ENCODE results near the gene EXPH5. TPM values are rescaled to one million over a fixed set of nuclear protein-coding genes. Genes with fewer than 3 reads are reported as not detected.
"Not testable (repeated sequence)": the region's sequence is repeated elsewhere in the genome, so short reads cannot be mapped to it uniquely, and the experiment has no call there.

The EXPH5 gene
- total and polyA plus RNA-seq, 5 donors from 2014 or later = 0.23 to 1.8 (median 0.75) TPM

DNA sequence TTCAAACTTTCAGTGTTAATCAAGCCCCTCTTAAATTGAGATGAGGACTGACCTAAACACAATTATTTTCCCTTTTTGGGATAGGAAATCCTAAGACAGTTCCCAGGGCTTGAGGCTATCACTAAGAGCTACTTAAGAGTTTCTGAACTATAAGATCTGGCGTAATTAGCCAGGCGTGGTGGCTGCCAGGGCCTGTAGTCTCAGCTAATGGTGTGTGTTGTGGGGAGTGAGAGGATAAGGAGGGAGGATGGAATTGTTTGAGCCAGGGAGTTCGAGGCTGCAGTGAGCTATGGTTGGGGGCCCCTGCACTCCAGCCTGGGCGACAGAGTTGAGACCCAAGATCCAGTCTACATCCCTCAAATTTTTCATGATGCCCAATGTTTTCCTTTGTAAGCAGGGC, 23.5 kb upstream of the EXPH5 start:
- Histone ChIP-seq H3K9me3 (ENCODE audit: control insufficient read depth in 2 of 2, low read length in 2 of 2) (no peaks in the 10 kb centered on the region), H3K4me3 (ENCODE audit: low read depth, low read length) (no peak overlapping the region), H3K27ac (ENCODE audit: insufficient read depth, low read length, poor library complexity, severe bottlenecking) (no peak overlapping the region), H3K4me1 (ENCODE audit: control insufficient read depth, insufficient read depth, low read length, poor library complexity, severe bottlenecking) (no peaks in the 10 kb centered on the region), H3K36me3 (ENCODE audit: control insufficient read depth, insufficient read depth, low read length) (no peaks in the 10 kb centered on the region), H3K27me3 (ENCODE audit: control insufficient read depth, insufficient read depth, low read length) (peaks cover 18% of the 10 kb centered on the region)
- DNase-seq = no peak
- Mint-ChIP-seq H3K36me3 (no peaks in the 10 kb centered on the region), H3K27ac (no peak overlapping the region), H3K9me3 (peaks cover 0 to 1% (median 0%) of the 10 kb centered on the region in 7 donors), H3K27me3 (peaks cover 24% of the 10 kb centered on the region), H3K4me3 (no peak overlapping the region), H3K4me1 (no peaks in the 10 kb centered on the region)
- ATAC-seq (ENCODE audit: low read depth in 2 of 2) = no peak

DNA sequence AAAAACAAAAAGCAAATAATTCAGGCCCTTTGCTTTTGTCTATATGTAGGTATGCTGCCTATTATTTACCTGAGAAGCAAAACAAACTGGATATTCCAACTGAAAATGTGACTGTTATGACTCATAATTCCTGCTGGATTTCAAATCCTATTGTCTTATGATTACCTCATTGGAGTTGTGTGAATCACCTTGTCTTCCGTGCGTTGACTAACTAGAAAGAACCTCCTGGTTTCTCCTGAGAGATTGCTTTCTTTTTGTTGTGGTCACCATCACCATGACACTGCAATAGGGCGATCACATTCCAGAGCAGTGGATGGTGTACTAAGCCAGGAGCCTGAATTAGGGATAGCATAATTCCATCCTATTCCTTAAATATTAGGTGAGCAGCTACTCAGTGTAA, 23.0 kb upstream of the EXPH5 start:
- Mint-ChIP-seq H3K27ac (no peak overlapping the region), H3K4me1 (no peaks in the 10 kb centered on the region), H3K27me3 (peaks cover 21% of the 10 kb centered on the region), H3K9me3 (peaks cover 0 to 1% (median 0%) of the 10 kb centered on the region in 7 donors), H3K36me3 (no peaks in the 10 kb centered on the region), H3K4me3 (no peak overlapping the region)
- H3K36me3 ChIP-seq (ENCODE audit: control insufficient read depth, insufficient read depth, low read length) = no peaks in the 10 kb centered on the region
- H3K9me3 ChIP-seq (ENCODE audit: control insufficient read depth in 2 of 2, low read length in 2 of 2) = no peaks in the 10 kb centered on the region
- no peak overlapping the region for H3K4me3 ChIP-seq (ENCODE audit: low read depth, low read length)
- no peak overlapping the region for H3K27ac ChIP-seq (ENCODE audit: insufficient read depth, low read length, poor library complexity, severe bottlenecking)
- H3K27me3 ChIP-seq (ENCODE audit: control insufficient read depth, insufficient read depth, low read length) = peaks cover 18% of the 10 kb centered on the region
- no peak for DNase-seq
- H3K4me1 ChIP-seq (ENCODE audit: control insufficient read depth, insufficient read depth, low read length, poor library complexity, severe bottlenecking) = no peaks in the 10 kb centered on the region
- no peak for ATAC-seq (ENCODE audit: low read depth in 2 of 2)

DNA sequence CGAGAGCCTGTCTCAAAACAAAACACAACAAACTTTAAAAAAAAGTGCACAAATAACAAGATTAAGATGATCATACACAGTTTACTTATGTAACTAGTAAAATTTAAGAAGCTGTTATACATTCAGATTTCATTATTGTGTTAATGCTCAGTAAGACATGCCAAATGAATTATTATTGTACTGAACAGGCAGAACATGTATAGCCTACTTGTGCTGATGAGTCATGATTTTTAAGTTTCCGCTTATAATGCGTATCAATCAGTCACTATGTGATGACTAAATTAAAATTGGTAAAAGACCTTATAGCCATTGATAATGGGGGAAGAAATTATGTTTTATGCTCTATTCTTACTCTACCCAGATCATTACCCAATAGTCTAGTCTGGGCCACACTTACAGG, 20.5 kb upstream of the EXPH5 start:
- Mint-ChIP-seq H3K36me3 (no peaks in the 10 kb centered on the region), H3K27me3 (peaks cover 9% of the 10 kb centered on the region), H3K4me3 (no peak overlapping the region), H3K9me3 (peaks cover 0 to 4% (median 0%) of the 10 kb centered on the region in 7 donors), H3K27ac (no peak overlapping the region), H3K4me1 (no peaks in the 10 kb centered on the region)
- H3K27me3 ChIP-seq (ENCODE audit: control insufficient read depth, insufficient read depth, low read length) = peaks cover 8% of the 10 kb centered on the region
- H3K9me3 ChIP-seq (ENCODE audit: control insufficient read depth in 2 of 2, low read length in 2 of 2) = no peaks in the 10 kb centered on the region
- no peaks in the 10 kb centered on the region for H3K4me1 ChIP-seq (ENCODE audit: control insufficient read depth, insufficient read depth, low read length, poor library complexity, severe bottlenecking)
- no peak overlapping the region for H3K27ac ChIP-seq (ENCODE audit: insufficient read depth, low read length, poor library complexity, severe bottlenecking)
- ATAC-seq (ENCODE audit: low read depth in 2 of 2) (no peak), DNase-seq (no peak)
- no peak overlapping the region for H3K4me3 ChIP-seq (ENCODE audit: low read depth, low read length)
- H3K36me3 ChIP-seq (ENCODE audit: control insufficient read depth, insufficient read depth, low read length) = no peaks in the 10 kb centered on the region

- H3K4me1 Mint-ChIP-seq = no peaks in the 10 kb centered on the region
- Histone ChIP-seq H3K9me3 (ENCODE audit: control insufficient read depth in 2 of 2, low read length in 2 of 2) (no peaks in the 10 kb centered on the region), H3K36me3 (ENCODE audit: control insufficient read depth, insufficient read depth, low read length) (no peaks in the 10 kb centered on the region), H3K4me3 (ENCODE audit: low read depth, low read length) (no peak overlapping the region), H3K27ac (ENCODE audit: insufficient read depth, low read length, poor library complexity, severe bottlenecking) (no peak overlapping the region), H3K4me1 (ENCODE audit: control insufficient read depth, insufficient read depth, low read length, poor library complexity, severe bottlenecking) (no peaks in the 10 kb centered on the region), H3K27me3 (ENCODE audit: control insufficient read depth, insufficient read depth, low read length) (peaks cover 2% of the 10 kb centered on the region)
- H3K4me3 Mint-ChIP-seq = no peak overlapping the region
- no peaks in the 10 kb centered on the region for H3K36me3 Mint-ChIP-seq
- H3K9me3 Mint-ChIP-seq = peaks cover 0 to 4% (median 0%) of the 10 kb centered on the region in 7 donors
- no peak for DNase-seq
- no peak overlapping the region for H3K27ac Mint-ChIP-seq
- H3K27me3 Mint-ChIP-seq = peaks cover 25% of the 10 kb centered on the region
- no peak for ATAC-seq (ENCODE audit: low read depth in 2 of 2)
Measured at GRCh38 chr11:108609682-108610081, 16.1 kb upstream of the EXPH5 start.

GRCh38 chr11:108608548-108608947, 15.0 kb upstream of the EXPH5 start:
- H3K27me3 ChIP-seq (ENCODE audit: control insufficient read depth, insufficient read depth, low read length) = peaks cover 6% of the 10 kb centered on the region
- H3K9me3 ChIP-seq (ENCODE audit: control insufficient read depth in 2 of 2, low read length in 2 of 2) = no peaks in the 10 kb centered on the region
- H3K4me3 ChIP-seq (ENCODE audit: low read depth, low read length) = no peak overlapping the region
- no peaks in the 10 kb centered on the region for H3K4me1 Mint-ChIP-seq
- H3K27me3 Mint-ChIP-seq = peaks cover 27% of the 10 kb centered on the region
- ATAC-seq (ENCODE audit: low read depth in 2 of 2) (no peak), DNase-seq (no peak)
- no peaks in the 10 kb centered on the region for H3K36me3 ChIP-seq (ENCODE audit: control insufficient read depth, insufficient read depth, low read length)
- H3K27ac ChIP-seq (ENCODE audit: insufficient read depth, low read length, poor library complexity, severe bottlenecking) = no peak overlapping the region
- H3K27ac Mint-ChIP-seq = peak overlapping the region in 1 of 3 donors; percentile 74
- H3K36me3 Mint-ChIP-seq = no peaks in the 10 kb centered on the region
- no peak overlapping the region for H3K4me3 Mint-ChIP-seq
- H3K9me3 Mint-ChIP-seq = peaks cover 0 to 4% (median 0%) of the 10 kb centered on the region in 7 donors
- no peaks in the 10 kb centered on the region for H3K4me1 ChIP-seq (ENCODE audit: control insufficient read depth, insufficient read depth, low read length, poor library complexity, severe bottlenecking)

GRCh38 chr11:108606495-108607160, 13.1 kb upstream of the EXPH5 start:
- H3K27me3 ChIP-seq (ENCODE audit: control insufficient read depth, insufficient read depth, low read length) = peaks cover 11% of the 10 kb centered on the region
- H3K9me3 ChIP-seq (ENCODE audit: control insufficient read depth in 2 of 2, low read length in 2 of 2) = no peaks in the 10 kb centered on the region
- Mint-ChIP-seq H3K27me3 (peaks cover 38% of the 10 kb centered on the region), H3K9me3 (peaks cover 0 to 3% (median 0%) of the 10 kb centered on the region in 7 donors), H3K27ac (no peak overlapping the region), H3K4me3 (no peak overlapping the region), H3K36me3 (no peaks in the 10 kb centered on the region), H3K4me1 (no peaks in the 10 kb centered on the region)
- H3K27ac ChIP-seq (ENCODE audit: insufficient read depth, low read length, poor library complexity, severe bottlenecking) = no peak overlapping the region
- H3K4me1 ChIP-seq (ENCODE audit: control insufficient read depth, insufficient read depth, low read length, poor library complexity, severe bottlenecking) = no peaks in the 10 kb centered on the region
- no peak for DNase-seq
- H3K36me3 ChIP-seq (ENCODE audit: control insufficient read depth, insufficient read depth, low read length) = no peaks in the 10 kb centered on the region
- ATAC-seq (ENCODE audit: low read depth in 2 of 2) = no peak
- H3K4me3 ChIP-seq (ENCODE audit: low read depth, low read length) = no peak overlapping the region

DNA sequence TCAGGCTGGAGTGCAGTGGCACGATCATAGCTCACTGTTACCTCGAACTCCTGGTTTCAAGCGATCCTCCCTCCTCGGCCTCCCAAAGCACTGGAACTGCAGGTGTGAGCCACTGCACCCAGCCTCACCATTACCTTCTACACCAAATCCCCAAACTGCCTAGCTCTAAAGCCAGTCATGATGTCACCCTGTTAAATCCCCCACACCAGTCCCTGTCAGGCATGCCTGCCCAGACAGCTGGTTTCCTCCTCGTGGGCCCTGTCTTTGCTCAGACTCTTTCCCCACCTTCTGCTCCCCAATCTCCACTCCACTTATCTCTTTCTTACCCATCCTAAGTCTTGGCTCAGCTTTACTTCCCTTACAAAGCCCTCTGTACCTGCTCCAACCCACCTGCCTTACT, 12.5 kb upstream of the EXPH5 start:
- Histone ChIP-seq H3K9me3 (ENCODE audit: control insufficient read depth in 2 of 2, low read length in 2 of 2) (no peaks in the 10 kb centered on the region), H3K36me3 (ENCODE audit: control insufficient read depth, insufficient read depth, low read length) (no peaks in the 10 kb centered on the region), H3K27ac (ENCODE audit: insufficient read depth, low read length, poor library complexity, severe bottlenecking) (no peak overlapping the region), H3K4me3 (ENCODE audit: low read depth, low read length) (no peak overlapping the region), H3K27me3 (ENCODE audit: control insufficient read depth, insufficient read depth, low read length) (peaks cover 11% of the 10 kb centered on the region), H3K4me1 (ENCODE audit: control insufficient read depth, insufficient read depth, low read length, poor library complexity, severe bottlenecking) (no peaks in the 10 kb centered on the region)
- Mint-ChIP-seq H3K36me3 (no peaks in the 10 kb centered on the region), H3K4me1 (no peaks in the 10 kb centered on the region), H3K4me3 (no peak overlapping the region), H3K27ac (peak overlapping the region in 1 of 3 donors; percentile 8), H3K9me3 (peaks cover 0 to 3% (median 0%) of the 10 kb centered on the region in 7 donors), H3K27me3 (peaks cover 38% of the 10 kb centered on the region)
- DNase-seq (no peak), ATAC-seq (ENCODE audit: low read depth in 2 of 2) (no peak)

- peaks cover 34% of the 10 kb centered on the region for H3K27me3 Mint-ChIP-seq
- H3K4me3 ChIP-seq (ENCODE audit: low read depth, low read length); H3K9me3 Mint-ChIP-seq; DNase-seq; H3K9me3 ChIP-seq (ENCODE audit: control insufficient read depth in 2 of 2, low read length in 2 of 2); H3K4me1 Mint-ChIP-seq; H3K27ac Mint-ChIP-seq; H3K4me1 ChIP-seq (ENCODE audit: control insufficient read depth, insufficient read depth, low read length, poor library complexity, severe bottlenecking); H3K36me3 Mint-ChIP-seq; ATAC-seq (ENCODE audit: low read depth in 2 of 2); H3K36me3 ChIP-seq (ENCODE audit: control insufficient read depth, insufficient read depth, low read length); H3K27ac ChIP-seq (ENCODE audit: insufficient read depth, low read length, poor library complexity, severe bottlenecking); H3K4me3 Mint-ChIP-seq: not testable (repeated sequence)
- H3K27me3 ChIP-seq (ENCODE audit: control insufficient read depth, insufficient read depth, low read length) = peaks cover 11% of the 10 kb centered on the region
Measured at GRCh38 chr11:108602818-108603217, 9.2 kb upstream of the EXPH5 start.
